ENCODE data around the gene TP53INP2.

The TP53INP2 gene

GRCh38 chr20:34683667-34684066 is 20.5 kb upstream of the TP53INP2 start:
- Histone ChIP-seq H3K9ac (ENCODE audit: low read length) (no peak overlapping the region), H3K27ac (ENCODE audit: low read depth, low read length) (no peak overlapping the region), H3K4me1 (ENCODE audit: control insufficient read depth, insufficient read depth, low read length) (no peaks in the 10 kb centered on the region), H3K36me3 (ENCODE audit: control insufficient read depth, insufficient read depth, low read length) (no peaks in the 10 kb centered on the region), H3K27me3 (ENCODE audit: control insufficient read depth, insufficient read depth, low read length) (no peaks in the 10 kb centered on the region), H3K4me3 (ENCODE audit: low read length) (no peak overlapping the region)

DNA sequence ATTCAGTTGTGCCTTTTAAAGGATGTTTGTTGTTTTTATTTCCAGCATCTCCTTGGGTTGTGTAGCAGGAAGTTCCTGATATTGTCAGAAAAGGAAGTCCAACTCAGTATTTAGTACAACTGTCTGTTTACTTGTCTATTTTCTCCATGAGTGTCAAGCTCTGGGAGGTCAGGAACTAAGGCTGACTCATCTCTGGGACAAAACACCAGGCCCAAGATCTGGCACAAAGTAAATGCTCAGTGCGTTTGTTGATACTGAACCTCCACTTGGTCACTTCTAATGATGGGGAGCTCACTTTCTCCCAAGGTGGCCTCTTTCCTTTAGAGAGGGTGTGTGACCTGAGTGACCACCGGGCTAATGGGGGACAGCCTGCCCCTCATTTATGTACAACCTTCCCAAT is 14.7 kb upstream of the TP53INP2 start:
- no peak overlapping the region for H3K9ac ChIP-seq (ENCODE audit: low read length)
- no peaks in the 10 kb centered on the region for H3K36me3 ChIP-seq (ENCODE audit: control insufficient read depth, insufficient read depth, low read length)
- no peak overlapping the region for H3K27ac ChIP-seq (ENCODE audit: low read depth, low read length)
- no peaks in the 10 kb centered on the region for H3K27me3 ChIP-seq (ENCODE audit: control insufficient read depth, insufficient read depth, low read length)
- H3K4me3 ChIP-seq (ENCODE audit: low read length) = no peak overlapping the region
- no peaks in the 10 kb centered on the region for H3K4me1 ChIP-seq (ENCODE audit: control insufficient read depth, insufficient read depth, low read length)

DNA sequence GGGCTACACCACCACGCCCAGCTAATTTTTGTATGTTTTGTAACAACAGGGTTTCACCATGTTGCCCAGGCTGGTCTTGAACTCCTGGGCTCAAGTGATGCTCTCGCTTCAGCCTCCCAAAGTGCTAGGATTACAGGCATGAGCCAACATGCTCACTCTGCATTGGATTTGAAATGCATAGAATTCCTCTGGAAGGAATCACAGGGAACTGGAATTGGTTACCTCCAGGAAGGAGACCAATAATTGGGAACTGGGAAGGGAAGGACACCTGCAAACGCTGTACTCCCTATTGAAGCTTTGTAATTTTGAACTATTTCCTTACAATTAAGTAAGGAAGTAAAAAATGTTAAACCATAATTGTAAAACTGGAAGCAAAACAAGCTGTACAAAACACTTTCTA is 12.3 kb upstream of the TP53INP2 start:
- Histone ChIP-seq H3K27me3 (ENCODE audit: control insufficient read depth, insufficient read depth, low read length) (no peaks in the 10 kb centered on the region), H3K36me3 (ENCODE audit: control insufficient read depth, insufficient read depth, low read length) (no peaks in the 10 kb centered on the region), H3K27ac (ENCODE audit: low read depth, low read length) (no peak overlapping the region), H3K4me1 (ENCODE audit: control insufficient read depth, insufficient read depth, low read length) (no peaks in the 10 kb centered on the region), H3K4me3 (ENCODE audit: low read length) (no peak overlapping the region), H3K9ac (ENCODE audit: low read length) (no peak overlapping the region)

DNA sequence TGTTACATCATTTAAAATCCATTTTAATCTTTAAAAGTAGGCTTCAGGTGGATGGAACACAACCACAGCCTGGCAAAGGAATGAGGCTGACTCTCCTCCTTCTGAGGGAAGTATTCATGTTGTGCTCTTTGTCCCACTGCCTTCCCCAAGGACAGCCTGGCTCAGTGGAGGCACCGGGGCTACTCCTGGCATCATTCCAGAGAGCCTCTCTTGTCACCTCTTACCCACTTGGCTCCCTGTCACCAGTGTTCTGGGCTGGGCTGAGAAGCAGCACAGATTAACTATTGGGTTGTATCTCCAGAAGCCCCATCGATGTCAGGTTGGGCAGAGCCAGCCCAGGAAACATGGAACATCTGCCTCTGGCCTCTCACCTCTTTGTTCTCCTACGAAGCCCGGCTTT is 10.7 kb upstream of the TP53INP2 start:
- H3K27ac ChIP-seq (ENCODE audit: low read depth, low read length) = no peak overlapping the region
- H3K4me1 ChIP-seq (ENCODE audit: control insufficient read depth, insufficient read depth, low read length) = no peaks in the 10 kb centered on the region
- no peak overlapping the region for H3K9ac ChIP-seq (ENCODE audit: low read length)
- H3K27me3 ChIP-seq (ENCODE audit: control insufficient read depth, insufficient read depth, low read length) = no peaks in the 10 kb centered on the region
- H3K4me3 ChIP-seq (ENCODE audit: low read length) = no peak overlapping the region
- no peaks in the 10 kb centered on the region for H3K36me3 ChIP-seq (ENCODE audit: control insufficient read depth, insufficient read depth, low read length)

DNA sequence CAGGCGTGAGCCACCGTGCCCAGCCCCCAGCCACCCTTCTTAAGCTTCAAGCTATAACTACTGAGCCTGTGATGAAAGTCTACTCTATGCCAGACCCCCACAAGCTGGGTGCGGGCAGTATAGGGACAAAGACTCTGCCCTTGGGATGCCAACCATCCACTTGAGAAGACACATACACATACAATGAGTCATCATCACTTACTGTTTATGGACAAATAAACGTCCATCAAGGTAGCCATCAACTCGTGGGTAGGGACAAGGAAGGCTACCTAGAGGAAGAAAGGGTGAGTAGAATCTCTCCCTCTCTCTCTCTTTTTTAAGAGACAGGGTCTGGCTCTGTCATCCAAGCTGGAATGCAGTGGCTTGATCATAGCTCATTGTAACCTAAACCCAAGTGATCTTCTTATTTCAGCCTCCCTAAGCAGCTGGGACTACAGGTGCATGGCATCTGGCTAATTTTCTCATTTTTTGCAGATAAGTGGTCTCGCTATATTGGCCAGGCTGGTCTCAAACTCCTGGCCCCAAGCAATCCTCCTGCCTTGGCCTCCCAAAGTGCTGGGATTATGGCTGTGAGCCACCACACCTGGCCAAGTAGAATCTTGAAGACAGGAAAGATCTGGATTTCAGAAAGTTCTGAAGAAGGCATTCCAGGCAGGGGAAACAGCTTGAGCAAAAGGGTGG is 2.6 kb upstream of the TP53INP2 start:
- no peaks in the 10 kb centered on the region for H3K27me3 ChIP-seq (ENCODE audit: control insufficient read depth, insufficient read depth, low read length)
- H3K4me3 ChIP-seq (ENCODE audit: low read length) = no peak overlapping the region

DNA sequence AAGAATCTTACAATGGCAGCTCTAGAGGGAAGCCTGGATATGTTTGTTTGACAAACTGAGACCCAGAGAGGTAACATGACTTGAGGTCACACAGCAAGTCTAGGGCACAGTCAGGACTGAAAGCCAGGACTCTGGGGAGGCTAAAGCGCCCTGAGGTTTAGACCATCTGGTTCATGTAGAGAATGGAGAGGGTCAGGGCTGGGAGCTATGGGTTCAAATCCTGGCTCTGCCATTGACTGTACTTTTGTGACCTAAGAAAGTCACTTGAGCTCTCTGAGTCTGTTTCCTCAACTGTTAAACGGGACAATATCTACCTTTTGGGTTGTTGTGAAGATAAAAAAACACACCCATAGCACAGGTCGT is 1.1 kb upstream of the TP53INP2 start:
- Histone ChIP-seq H3K27ac (ENCODE audit: low read depth, low read length) (no peak overlapping the region), H3K27me3 (ENCODE audit: control insufficient read depth, insufficient read depth, low read length) (no peaks in the 10 kb centered on the region), H3K4me1 (ENCODE audit: control insufficient read depth, insufficient read depth, low read length) (peaks cover 10% of the 10 kb centered on the region), H3K36me3 (ENCODE audit: control insufficient read depth, insufficient read depth, low read length) (no peaks in the 10 kb centered on the region), H3K9ac (ENCODE audit: low read length) (no peak overlapping the region), H3K4me3 (ENCODE audit: low read length) (peak overlapping the region; percentile 98)

More for the DNA sequence above, 2.6 kb upstream of the TP53INP2 start:
- H3K36me3 ChIP-seq (ENCODE audit: control insufficient read depth, insufficient read depth, low read length) = no peaks in the 10 kb centered on the region
- H3K9ac ChIP-seq (ENCODE audit: low read length) = no peak overlapping the region
- H3K27ac ChIP-seq (ENCODE audit: low read depth, low read length) = no peak overlapping the region
- H3K4me1 ChIP-seq (ENCODE audit: control insufficient read depth, insufficient read depth, low read length) = peaks cover 10% of the 10 kb centered on the region

DNA sequence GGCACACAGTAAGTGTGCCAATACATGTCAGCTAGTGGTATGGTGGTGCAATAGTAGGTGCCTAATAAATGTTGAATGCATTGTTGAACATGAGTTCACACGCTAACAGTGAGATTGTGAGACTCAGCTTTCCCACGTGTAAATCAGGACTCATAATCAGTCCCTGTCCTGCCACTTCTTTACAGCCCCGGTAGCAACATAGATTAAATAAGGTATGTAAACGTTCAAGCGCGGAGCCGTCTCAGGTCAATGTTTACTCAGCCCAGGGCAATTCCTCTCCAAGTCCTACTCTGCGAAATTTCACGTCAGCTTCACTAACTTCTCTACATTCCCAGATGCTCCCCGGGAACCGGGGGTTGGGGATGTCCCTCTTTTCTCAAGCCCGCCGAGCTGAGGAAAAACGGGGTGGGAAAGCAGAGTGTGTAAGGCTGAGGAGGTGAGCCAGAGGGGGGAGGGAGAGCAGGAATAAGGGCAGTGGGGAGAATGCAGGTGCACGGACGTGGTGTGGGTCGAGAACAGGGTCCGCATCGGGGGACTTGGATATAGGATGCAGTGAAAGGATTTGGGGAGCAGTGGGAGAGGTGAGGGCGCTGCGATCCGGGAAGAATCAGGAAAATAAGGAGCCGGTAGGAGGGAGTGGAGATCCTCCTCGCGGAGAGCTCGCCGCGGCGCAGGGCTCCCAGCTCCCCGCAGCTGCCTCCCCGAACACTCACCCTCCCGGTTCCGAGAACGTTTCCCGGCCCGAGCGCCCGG is 544 bp upstream of the TP53INP2 start:
- H3K27ac ChIP-seq (ENCODE audit: low read depth, low read length) = peak overlapping the region; percentile 100
- no peaks in the 10 kb centered on the region for H3K36me3 ChIP-seq (ENCODE audit: control insufficient read depth, insufficient read depth, low read length)
- H3K4me1 ChIP-seq (ENCODE audit: control insufficient read depth, insufficient read depth, low read length) = peaks cover 10% of the 10 kb centered on the region
- H3K27me3 ChIP-seq (ENCODE audit: control insufficient read depth, insufficient read depth, low read length) = no peaks in the 10 kb centered on the region
- H3K4me3 ChIP-seq (ENCODE audit: low read length) = peak overlapping the region; percentile 98
- H3K9ac ChIP-seq (ENCODE audit: low read length) = peak overlapping the region; percentile 95

DNA sequence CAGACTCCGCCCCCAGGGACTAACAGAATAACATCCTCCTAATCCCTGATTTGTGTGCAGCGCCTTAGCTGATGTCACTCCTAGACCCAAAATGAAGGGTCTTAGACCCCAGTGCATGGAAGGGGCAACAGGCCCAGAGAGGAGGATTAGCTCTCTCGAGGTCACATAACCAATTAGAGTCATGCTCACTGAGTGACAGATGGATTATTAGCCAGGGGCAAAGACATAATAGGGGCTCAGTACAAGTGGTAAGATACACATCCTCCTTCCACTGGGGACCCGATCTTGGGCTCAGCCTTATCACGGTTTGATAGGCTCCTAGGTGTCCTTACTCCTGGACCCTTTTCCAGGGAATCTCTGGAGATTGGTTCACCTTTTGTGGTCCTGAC is 858 bp downstream of the TP53INP2 start:
- Histone ChIP-seq H3K27me3 (ENCODE audit: control insufficient read depth, insufficient read depth, low read length) (no peaks in the 10 kb centered on the region), H3K36me3 (ENCODE audit: control insufficient read depth, insufficient read depth, low read length) (no peaks in the 10 kb centered on the region), H3K9ac (ENCODE audit: low read length) (peak overlapping the region; percentile 89), H3K4me3 (ENCODE audit: low read length) (peak overlapping the region; percentile 98), H3K4me1 (ENCODE audit: control insufficient read depth, insufficient read depth, low read length) (peaks cover 10% of the 10 kb centered on the region), H3K27ac (ENCODE audit: low read depth, low read length) (peak overlapping the region; percentile 100)

DNA sequence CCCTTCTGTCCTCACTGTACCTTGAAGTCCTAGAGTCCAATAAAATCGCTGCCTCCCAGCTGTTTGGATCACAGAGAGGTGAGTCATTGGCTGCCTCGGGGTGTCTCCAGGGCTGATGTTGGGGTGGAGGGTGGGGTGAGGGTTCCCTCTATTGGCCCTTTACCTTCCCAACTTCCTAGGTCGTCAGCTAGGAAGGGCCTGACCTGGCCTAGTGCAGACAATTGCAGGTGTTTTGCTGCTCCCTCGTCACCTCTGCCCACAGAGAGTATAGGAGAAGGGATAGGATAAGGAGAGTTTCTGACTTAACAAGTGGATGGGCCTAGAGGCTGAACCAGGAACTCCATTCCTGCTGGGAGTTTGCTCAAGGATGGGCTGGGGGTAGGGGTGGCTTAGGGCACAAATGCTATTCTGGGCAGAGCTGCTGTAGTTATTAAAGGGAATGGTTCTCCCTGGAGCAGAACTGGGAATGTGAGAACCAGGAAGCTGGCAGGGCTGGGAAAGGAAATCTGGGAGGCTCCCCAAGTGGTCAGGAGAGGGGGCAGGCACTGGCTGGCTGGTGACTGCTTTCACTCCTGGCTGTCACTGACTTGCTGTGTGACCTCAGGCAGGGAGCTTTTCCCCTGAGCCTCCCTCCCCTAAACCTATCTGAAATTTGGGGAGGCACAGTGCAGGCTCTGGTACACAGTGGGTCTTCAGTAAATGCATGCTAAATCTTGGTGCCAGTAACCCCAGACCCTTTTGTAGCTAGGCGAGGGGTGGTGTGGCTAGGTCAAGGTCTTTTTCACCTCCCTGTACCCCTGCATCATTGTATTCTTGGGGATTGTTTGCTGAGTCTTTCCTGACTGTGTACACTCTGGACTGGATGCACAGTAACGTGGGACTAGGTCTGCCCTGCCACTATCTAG is 1.5 kb downstream of the TP53INP2 start:
- Histone ChIP-seq H3K9ac (ENCODE audit: low read length) (peak overlapping the region; percentile 89), H3K36me3 (ENCODE audit: control insufficient read depth, insufficient read depth, low read length) (no peaks in the 10 kb centered on the region), H3K4me3 (ENCODE audit: low read length) (peak overlapping the region; percentile 98), H3K4me1 (ENCODE audit: control insufficient read depth, insufficient read depth, low read length) (peaks cover 16% of the 10 kb centered on the region), H3K27ac (ENCODE audit: low read depth, low read length) (peak overlapping the region; percentile 100), H3K27me3 (ENCODE audit: control insufficient read depth, insufficient read depth, low read length) (no peaks in the 10 kb centered on the region)

GRCh38 chr20:34706302-34706875 is 2.2 kb downstream of the TP53INP2 start:
- H3K27me3 ChIP-seq (ENCODE audit: control insufficient read depth, insufficient read depth, low read length) = no peaks in the 10 kb centered on the region
- peaks cover 5% of the 10 kb centered on the region for H3K36me3 ChIP-seq (ENCODE audit: control insufficient read depth, insufficient read depth, low read length)
- peaks cover 17% of the 10 kb centered on the region for H3K4me1 ChIP-seq (ENCODE audit: control insufficient read depth, insufficient read depth, low read length)
- H3K27ac ChIP-seq (ENCODE audit: low read depth, low read length) = peak overlapping the region; percentile 100
- no peak overlapping the region for H3K9ac ChIP-seq (ENCODE audit: low read length)
- no peak overlapping the region for H3K4me3 ChIP-seq (ENCODE audit: low read length)

GRCh38 chr20:34706912-34707784 is 3.0 kb downstream of the TP53INP2 start:
- Histone ChIP-seq H3K4me1 (ENCODE audit: control insufficient read depth, insufficient read depth, low read length) (peaks cover 17% of the 10 kb centered on the region), H3K27me3 (ENCODE audit: control insufficient read depth, insufficient read depth, low read length) (no peaks in the 10 kb centered on the region), H3K27ac (ENCODE audit: low read depth, low read length) (no peak overlapping the region), H3K4me3 (ENCODE audit: low read length) (no peak overlapping the region), H3K36me3 (ENCODE audit: control insufficient read depth, insufficient read depth, low read length) (peaks cover 12% of the 10 kb centered on the region), H3K9ac (ENCODE audit: low read length) (no peak overlapping the region)
